Sigmoid colon (tissue), 4 donors: ENCODE data around the gene EEF1AKMT2.

Experiments
- EP300 ChIP-seq, 4 donors: sonication (generic); formaldehyde crosslinking; IDR thresholded peaks; one replicate each; pipeline ENCODE4 v1.6.1; 2017; ENCODE audit warnings: antibody characterized with exemption in 4 of 4
- POLR2AphosphoS5 ChIP-seq, 4 donors: sonication (generic); formaldehyde crosslinking; IDR thresholded peaks; one replicate each; pipeline ENCODE4 v1.6.1; 2017; ENCODE audit warnings: antibody characterized with exemption in 4 of 4
- TF ChIP-seq, protein P1 (sequence below), 4 experiments: fragments of 450-650 bp in 3 of 4; fragments of 200-600 bp in 1 of 4; IDR thresholded peaks; one replicate each; pipeline ENCODE4 v1.5.1; 2016 to 2019; ENCODE audit warnings: antibody characterized with exemption in 4 of 4, mild to moderate bottlenecking in 3 of 4, moderate library complexity in 2 of 4

DNA sequence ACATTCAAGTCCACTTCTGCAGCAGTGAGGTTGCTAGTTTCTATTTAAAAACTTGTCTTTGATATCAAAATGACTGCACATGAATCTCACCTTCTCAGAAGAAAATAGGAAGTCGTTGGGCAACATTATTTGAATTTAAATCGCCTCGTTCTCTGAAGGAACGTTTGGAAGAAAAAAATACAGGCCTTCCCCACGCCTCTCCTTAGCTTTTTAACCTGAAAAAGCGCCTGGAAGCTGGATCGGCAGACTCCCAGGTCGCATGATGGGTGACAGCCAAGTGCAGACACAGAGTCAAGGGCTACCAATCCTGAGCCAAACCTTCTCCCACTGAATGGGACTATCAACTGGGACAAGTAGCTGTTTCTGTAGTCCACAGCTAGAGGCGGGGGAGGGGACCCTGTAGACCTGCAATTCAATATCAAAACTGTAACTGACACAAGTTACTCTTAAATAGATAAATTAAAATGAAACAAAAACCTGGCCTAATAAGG lies 49.7 kb downstream of the EEF1AKMT2 start:
- no peak for TF ChIP-seq EP300 (IDR thresholded peaks at IDR 0.05)
- TF ChIP-seq, protein P1, sequence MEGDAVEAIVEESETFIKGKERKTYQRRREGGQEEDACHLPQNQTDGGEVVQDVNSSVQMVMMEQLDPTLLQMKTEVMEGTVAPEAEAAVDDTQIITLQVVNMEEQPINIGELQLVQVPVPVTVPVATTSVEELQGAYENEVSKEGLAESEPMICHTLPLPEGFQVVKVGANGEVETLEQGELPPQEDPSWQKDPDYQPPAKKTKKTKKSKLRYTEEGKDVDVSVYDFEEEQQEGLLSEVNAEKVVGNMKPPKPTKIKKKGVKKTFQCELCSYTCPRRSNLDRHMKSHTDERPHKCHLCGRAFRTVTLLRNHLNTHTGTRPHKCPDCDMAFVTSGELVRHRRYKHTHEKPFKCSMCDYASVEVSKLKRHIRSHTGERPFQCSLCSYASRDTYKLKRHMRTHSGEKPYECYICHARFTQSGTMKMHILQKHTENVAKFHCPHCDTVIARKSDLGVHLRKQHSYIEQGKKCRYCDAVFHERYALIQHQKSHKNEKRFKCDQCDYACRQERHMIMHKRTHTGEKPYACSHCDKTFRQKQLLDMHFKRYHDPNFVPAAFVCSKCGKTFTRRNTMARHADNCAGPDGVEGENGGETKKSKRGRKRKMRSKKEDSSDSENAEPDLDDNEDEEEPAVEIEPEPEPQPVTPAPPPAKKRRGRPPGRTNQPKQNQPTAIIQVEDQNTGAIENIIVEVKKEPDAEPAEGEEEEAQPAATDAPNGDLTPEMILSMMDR (IDR thresholded peaks at IDR 0.05), result no peak
- TF ChIP-seq POLR2AphosphoS5 (IDR thresholded peaks at IDR 0.05), result no peak
